CD8-positive, alpha-beta memory T cell (primary cell): ENCODE measurements around the gene ZBTB7B. TPM values are rescaled to one million over a fixed set of nuclear protein-coding genes. Genes with fewer than 3 reads are reported as not detected.

Experiments used
- CTCF ChIA-PET: fragments of 350-600 bp; sonication (Branson Sonifier 250); formaldehyde crosslinking; loops from one replicate; lab custom pipeline; 2021; ENCODE audit warnings: antibody characterized with exemption; lab: Charles Lee
- POLR2A ChIA-PET: fragments of 350-600 bp; sonication (Branson Sonifier 250); formaldehyde crosslinking; loops from one replicate; lab custom pipeline; 2021; ENCODE audit warnings: antibody characterized with exemption; lab: Charles Lee
- DNase-seq, 5 donors: peaks; one replicate each; pipeline versions ENCODE4 v3.0.0 to v3.0.0-alpha.2; 2020 to 2022; ENCODE audit warnings: mixed read lengths in 1 of 5
- H3K27ac ChIP-seq: one replicate; pipeline ENCODE4 v1.7.0; 2013; ENCODE audit warnings: low read depth, mild to moderate bottlenecking, low read length, moderate library complexity
- H3K27me3 ChIP-seq: 2 replicates; pipeline ENCODE4 v1.7.0; 2013; ENCODE audit warnings: low read length, mild to moderate bottlenecking; ENCODE audit not compliant: insufficient read depth, poor library complexity, severe bottlenecking
- H3K36me3 ChIP-seq: 2 replicates; pipeline ENCODE4 v1.7.0; 2013; ENCODE audit warnings: mild to moderate bottlenecking, low read length, moderate library complexity; ENCODE audit not compliant: insufficient read depth
- H3K4me1 ChIP-seq: 2 replicates; pipeline ENCODE4 v1.7.0; 2013; ENCODE audit warnings: mild to moderate bottlenecking, low read length, moderate library complexity; ENCODE audit not compliant: insufficient read depth
- H3K4me3 ChIP-seq: 2 replicates; pipeline ENCODE4 v1.7.0; 2013; ENCODE audit warnings: mild to moderate bottlenecking, low read length
- H3K9me3 ChIP-seq: 2 replicates; pipeline ENCODE4 v1.7.0; 2013; ENCODE audit warnings: mild to moderate bottlenecking, low read length
- H3K27ac Mint-ChIP-seq, 8 donors: one replicate each; pipeline ENCODE4 v1.8.0; 2020 to 2021; ENCODE audit warnings: mixed read lengths in 8 of 8, mild to moderate bottlenecking in 6 of 8, inconsistent platforms in 3 of 8, moderate library complexity in 3 of 8
- H3K27me3 Mint-ChIP-seq, 2 donors: one replicate each; pipeline ENCODE4 v1.8.0; 2020 to 2021; ENCODE audit warnings: mixed read lengths in 2 of 2, mild to moderate bottlenecking in 1 of 2, moderate library complexity in 1 of 2
- H3K36me3 Mint-ChIP-seq, 3 donors: one replicate each; pipeline ENCODE4 v1.8.0; 2020 to 2021; ENCODE audit warnings: mixed read lengths in 3 of 3, inconsistent platforms in 1 of 3, mild to moderate bottlenecking in 1 of 3
- H3K4me1 Mint-ChIP-seq, 3 donors: one replicate each; pipeline ENCODE4 v1.8.0; 2020 to 2021; ENCODE audit warnings: mixed read lengths in 3 of 3, inconsistent platforms in 1 of 3, mild to moderate bottlenecking in 1 of 3
- H3K4me3 Mint-ChIP-seq, 7 donors: one replicate each; pipeline ENCODE4 v1.8.0; 2020 to 2021; ENCODE audit warnings: mixed read lengths in 7 of 7, mild to moderate bottlenecking in 6 of 7, moderate library complexity in 4 of 7, inconsistent platforms in 2 of 7
- H3K9me3 Mint-ChIP-seq, 5 donors: one replicate each; pipeline ENCODE4 v1.8.0; 2020 to 2022; ENCODE audit warnings: mixed read lengths in 5 of 5, mild to moderate bottlenecking in 3 of 5, moderate library complexity in 2 of 5, inconsistent platforms in 1 of 5
- polyA plus RNA-seq: library from polyadenylated mRNA; unstranded; fragments of 300-500 nt; fragmentation: Illumina TruSeq; gene quantifications from one replicate; pipeline ENCODE4 v1.2.3, GENCODE V29; 2021
- total RNA-seq, 2 experiments: library from RNA; stranded (reverse); gene quantifications; one replicate each; pipeline ENCODE4 v1.2.3, GENCODE V29; 2021

ZBTB7B gene
- total and polyA plus RNA-seq, 3 experiments from 2014 or later, result 3.3 to 34.7 (median 33.2) TPM

DNA sequence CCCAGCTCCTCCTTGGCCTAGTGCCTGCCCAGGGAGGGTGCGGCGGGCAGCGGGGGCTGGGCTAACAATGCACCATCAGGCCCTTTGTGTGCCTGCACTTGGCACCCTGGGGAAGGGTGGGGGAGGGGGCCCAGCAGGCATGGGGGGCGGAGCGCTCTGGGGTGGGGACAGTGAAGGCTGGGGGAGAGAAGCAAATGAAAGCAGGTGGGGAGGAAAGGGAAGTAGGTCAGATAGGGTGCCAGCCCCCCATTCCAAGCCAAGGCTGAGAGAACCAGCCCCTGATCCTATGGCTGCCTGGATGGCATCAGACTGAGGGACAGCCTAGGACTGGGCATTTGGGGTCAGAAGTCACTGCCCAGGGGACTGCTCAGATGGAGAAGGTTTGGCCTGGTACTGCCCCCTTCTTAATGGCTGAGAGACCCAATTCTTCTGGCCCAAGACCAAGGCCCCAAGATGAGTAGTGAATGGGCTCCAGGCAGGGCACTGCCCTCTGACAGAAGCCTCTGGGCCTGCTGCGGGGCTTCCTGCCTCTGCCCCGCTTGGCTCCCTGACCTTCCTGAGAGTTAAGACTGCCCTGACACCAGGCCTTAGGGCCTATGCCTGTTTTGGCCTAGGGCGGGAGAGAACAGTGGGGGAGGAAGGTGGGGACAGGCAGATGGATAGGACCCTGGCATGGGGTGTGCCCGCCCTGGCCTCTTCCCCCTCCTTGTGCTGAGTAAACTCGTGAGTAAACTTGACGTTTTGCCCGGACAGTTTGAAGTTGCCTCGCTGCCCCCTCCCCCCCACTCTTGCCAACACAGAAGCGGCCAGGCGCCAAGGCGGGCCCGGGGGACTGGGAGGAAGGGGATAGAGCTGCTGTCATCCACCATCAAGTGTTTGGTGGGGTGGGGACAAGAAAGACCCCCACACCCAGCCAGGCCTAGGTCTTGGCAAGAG, 2.7 kb downstream of the ZBTB7B start:
- no peaks in the 10 kb centered on the region for H3K36me3 ChIP-seq
- CTCF ChIA-PET, result interaction anchor here (1.0 to 13.6 kb wide), 4 partner anchors 9 to 80 kb away, joined by 3 to 207 read pairs (median 20); partner anchors contain the start of gene LENEP

DNA sequence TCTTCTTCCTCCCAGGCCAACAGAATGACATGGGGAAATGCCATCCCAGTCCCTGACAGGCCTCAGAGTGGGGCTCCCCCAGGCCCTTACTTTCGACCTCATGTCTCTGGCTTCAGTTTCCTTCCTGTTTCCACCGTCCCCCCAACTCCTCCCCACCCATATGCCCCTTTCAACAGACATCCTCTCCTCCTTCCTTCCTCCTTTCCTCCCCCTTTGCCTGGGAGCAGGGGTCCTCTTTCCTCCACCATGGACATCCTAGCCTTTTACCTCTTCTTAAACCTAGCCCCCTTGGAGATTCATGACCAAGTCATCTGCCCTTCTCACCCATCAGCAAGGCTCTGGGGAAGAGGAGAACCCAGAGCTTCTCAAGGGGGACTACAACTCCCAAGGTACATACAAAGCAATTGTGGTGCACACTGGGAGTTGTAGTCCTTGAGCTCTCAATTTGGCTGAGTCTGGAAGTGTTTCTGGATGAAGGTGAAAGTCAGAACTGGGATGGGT, 4.0 kb downstream of the ZBTB7B start:
- Mint-ChIP-seq H3K4me1 (peaks cover 54 to 80% (median 58%) of the 10 kb centered on the region in 3 donors), H3K9me3 (no peaks in the 10 kb centered on the region), H3K27me3 (no peaks in the 10 kb centered on the region), H3K27ac (peak overlapping the region; percentile 66 to 97 (median 92)), H3K36me3 (peaks cover 0 to 6% (median 0%) of the 10 kb centered on the region in 3 donors), H3K4me3 (peak overlapping the region; percentile 33 to 71 (median 60))
- no peak overlapping the region for H3K27ac ChIP-seq
- no peak for DNase-seq
- no peak overlapping the region for H3K4me3 ChIP-seq
- H3K36me3 ChIP-seq, result no peaks in the 10 kb centered on the region
- no peaks in the 10 kb centered on the region for H3K27me3 ChIP-seq
- CTCF ChIA-PET, result interaction anchor here (0.6 to 16.7 kb wide), 6 partner anchors 8 to 79 kb away, joined by 3 to 207 read pairs (median 4); partner anchors contain the start of genes CKS1B, LENEP, PMVK and ZBTB7B
- POLR2A ChIA-PET, result interaction anchor here (0.6 to 1.3 kb wide), 5 partner anchors 31 to 398 kb away, joined by 3 to 10 read pairs (median 4); partner anchors contain the start of gene KRTCAP2
- no peaks in the 10 kb centered on the region for H3K9me3 ChIP-seq
- H3K4me1 ChIP-seq, result peaks cover 68% of the 10 kb centered on the region

More for the DNA sequence above, 2.7 kb downstream of the ZBTB7B start:
- H3K36me3 Mint-ChIP-seq, result peaks cover 0 to 6% (median 0%) of the 10 kb centered on the region in 3 donors
- H3K27me3 Mint-ChIP-seq, result no peaks in the 10 kb centered on the region
- peak overlapping the region; percentile 47 to 88 (median 75) for H3K4me3 Mint-ChIP-seq
- Histone ChIP-seq H3K4me3 (peak overlapping the region; percentile 94), H3K27me3 (no peaks in the 10 kb centered on the region), H3K27ac (peak overlapping the region; percentile 87), H3K4me1 (peaks cover 55% of the 10 kb centered on the region), H3K9me3 (no peaks in the 10 kb centered on the region)
- DNase-seq, result peak in 2 of 5 donors; percentile 35 to 63
- POLR2A ChIA-PET, result interaction anchor here (0.6 to 3.3 kb wide), 2 partner anchors 10 to 12 kb away, joined by 4 to 7 read pairs; no protein-coding TSS in a partner anchor
- H3K4me1 Mint-ChIP-seq, result peaks cover 47 to 69% (median 50%) of the 10 kb centered on the region in 3 donors
- no peaks in the 10 kb centered on the region for H3K9me3 Mint-ChIP-seq
- H3K27ac Mint-ChIP-seq, result peak overlapping the region; percentile 65 to 97 (median 92)

DNA sequence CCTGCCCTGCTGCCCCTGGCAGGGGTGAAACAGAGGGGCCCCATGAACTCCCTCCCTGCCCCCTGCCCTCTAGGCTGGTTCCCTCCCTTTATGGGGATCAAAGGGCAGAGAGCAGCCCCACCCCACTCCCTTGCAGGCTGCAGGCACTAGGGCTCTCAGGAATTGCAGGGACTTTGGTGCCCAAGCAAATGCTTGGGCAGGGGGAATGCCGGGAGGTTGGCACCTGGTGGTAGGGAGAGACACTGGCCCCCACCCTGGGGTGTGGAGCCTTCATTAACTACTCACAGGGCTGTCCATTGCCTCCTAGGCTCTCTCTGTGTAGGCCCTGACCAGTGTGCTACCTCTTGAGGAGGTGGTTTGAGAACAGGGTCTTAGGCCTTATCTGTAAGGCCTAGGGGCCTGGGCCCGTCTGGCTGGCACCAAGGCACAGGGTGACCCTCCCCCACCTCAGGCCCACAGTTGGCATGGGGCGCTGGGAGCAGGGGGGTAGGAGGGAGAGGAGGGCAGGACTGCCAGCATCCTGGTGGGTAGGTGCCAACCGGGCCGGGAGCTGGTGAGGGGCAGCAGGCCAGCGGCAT, 4.7 kb downstream of the ZBTB7B start:
- Mint-ChIP-seq H3K36me3 (peaks cover 0 to 6% (median 0%) of the 10 kb centered on the region in 3 donors), H3K9me3 (no peaks in the 10 kb centered on the region), H3K4me1 (peaks cover 57 to 86% (median 63%) of the 10 kb centered on the region in 3 donors), H3K27ac (peak overlapping the region in 3 of 8 donors; percentile 29 to 97 (median 89)), H3K27me3 (no peaks in the 10 kb centered on the region), H3K4me3 (peak overlapping the region in 1 of 7 donors; percentile 61)
- CTCF ChIA-PET, result interaction anchor here (0.8 to 16.7 kb wide), 7 partner anchors 9 to 166 kb away, joined by 3 to 207 read pairs (median 3); partner anchors contain the start of genes CKS1B, KRTCAP2, LENEP and PMVK
- no peaks in the 10 kb centered on the region for H3K9me3 ChIP-seq
- no peak overlapping the region for H3K27ac ChIP-seq
- no peak for DNase-seq
- no peaks in the 10 kb centered on the region for H3K27me3 ChIP-seq
- no peaks in the 10 kb centered on the region for H3K36me3 ChIP-seq
- POLR2A ChIA-PET, result interaction anchor here (0.6 to 1.3 kb wide), 4 partner anchors 34 to 399 kb away, joined by 4 to 10 read pairs (median 4); partner anchors contain the start of gene KRTCAP2
- H3K4me3 ChIP-seq, result no peak overlapping the region
- H3K4me1 ChIP-seq, result peaks cover 75% of the 10 kb centered on the region

DNA sequence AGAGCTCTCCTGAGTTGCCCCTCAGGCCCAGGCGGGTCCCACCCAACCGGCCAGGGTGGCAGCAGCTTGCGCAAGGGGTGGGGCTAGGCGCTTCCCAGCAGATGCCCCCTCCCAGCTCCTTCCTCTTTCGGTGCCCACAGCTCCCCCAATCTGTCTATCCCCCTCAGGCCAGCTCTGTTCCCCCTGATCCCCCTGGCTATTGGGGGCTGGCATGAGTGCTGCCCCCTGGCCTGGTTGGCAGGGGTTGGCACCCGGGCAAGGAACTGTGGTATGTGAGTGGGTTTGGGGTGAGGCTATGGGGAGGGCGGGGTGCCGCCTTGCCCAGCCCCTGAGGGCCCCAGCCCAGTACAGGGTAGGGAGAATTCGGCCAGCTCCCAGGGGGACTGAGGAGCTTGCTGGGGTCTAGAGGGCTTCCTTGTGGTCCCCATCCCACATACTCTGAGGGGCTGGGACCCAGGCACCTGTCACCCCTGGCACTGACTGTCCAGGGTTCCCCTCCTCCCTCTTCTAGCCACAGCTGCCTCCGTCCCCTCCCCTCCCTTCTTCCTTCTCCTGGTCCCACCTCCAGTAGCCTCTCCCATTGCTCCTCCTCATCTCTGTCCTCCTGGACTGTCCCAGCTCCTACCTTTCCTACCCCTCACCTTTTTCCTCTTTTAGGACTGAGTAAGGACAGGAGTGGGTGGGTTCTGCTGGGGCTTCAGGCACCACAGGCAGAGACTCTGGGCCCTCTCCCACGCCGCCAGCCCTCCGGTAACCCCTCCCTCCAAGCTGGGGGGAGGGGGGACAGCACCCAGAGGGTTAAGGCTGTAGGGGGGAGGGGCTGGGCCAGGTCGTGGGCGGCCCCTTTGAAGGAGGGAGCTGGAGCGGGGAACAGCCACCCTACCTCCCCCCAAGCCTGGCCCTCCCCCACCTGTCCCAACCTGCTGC, 5.7 kb downstream of the ZBTB7B start:
- peak overlapping the region; percentile 79 for H3K4me3 ChIP-seq
- ChIA-PET CTCF (interaction anchor here (0.7 to 16.7 kb wide), 6 partner anchors 8 to 165 kb away, joined by 3 to 207 read pairs (median 4); partner anchors contain the start of genes KRTCAP2, LENEP and ZBTB7B), POLR2A (no interaction called here)
- no peak for DNase-seq
- H3K27me3 Mint-ChIP-seq, result no peaks in the 10 kb centered on the region
- peaks cover 85% of the 10 kb centered on the region for H3K4me1 ChIP-seq
- no peaks in the 10 kb centered on the region for H3K9me3 ChIP-seq
- peak overlapping the region in 5 of 8 donors; percentile 68 to 95 (median 78) for H3K27ac Mint-ChIP-seq
- H3K27ac ChIP-seq, result no peak overlapping the region
- H3K36me3 Mint-ChIP-seq, result peaks cover 0 to 3% (median 0%) of the 10 kb centered on the region in 3 donors
- H3K4me3 Mint-ChIP-seq, result peak overlapping the region in 1 of 7 donors; percentile 67
- H3K27me3 ChIP-seq, result no peaks in the 10 kb centered on the region
- H3K4me1 Mint-ChIP-seq, result peaks cover 66 to 95% (median 73%) of the 10 kb centered on the region in 3 donors
- no peaks in the 10 kb centered on the region for H3K9me3 Mint-ChIP-seq
- no peaks in the 10 kb centered on the region for H3K36me3 ChIP-seq

DNA sequence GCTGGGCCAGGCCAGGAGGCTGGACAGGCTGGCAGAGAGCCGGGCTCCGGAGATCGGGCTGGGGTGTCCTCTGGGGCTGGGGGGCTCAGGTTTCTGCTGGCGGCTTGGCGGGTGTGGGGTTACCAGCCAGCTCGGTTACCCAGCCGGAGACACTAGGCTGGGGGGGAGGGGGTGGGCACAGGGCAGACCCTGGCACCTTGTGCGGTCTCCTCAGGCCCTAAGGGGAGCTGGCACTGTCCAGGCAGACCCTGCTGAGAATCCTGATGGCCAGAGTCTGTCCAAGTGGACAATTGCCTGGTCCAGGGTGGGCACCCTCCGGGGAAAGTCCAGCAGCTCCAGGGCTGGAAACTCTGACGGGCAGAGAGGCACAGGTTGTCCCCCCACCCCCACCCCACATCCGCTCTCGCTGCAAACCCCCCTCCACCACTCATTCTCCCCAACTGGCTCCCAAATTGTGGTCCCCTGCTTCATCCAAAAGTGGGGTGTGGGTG, 6.7 kb downstream of the ZBTB7B start:
- Mint-ChIP-seq H3K4me3 (peak overlapping the region in 6 of 7 donors; percentile 64 to 71 (median 67)), H3K9me3 (no peaks in the 10 kb centered on the region), H3K4me1 (peaks cover 66 to 96% (median 76%) of the 10 kb centered on the region in 3 donors), H3K27me3 (no peaks in the 10 kb centered on the region), H3K36me3 (peaks cover 0 to 2% (median 0%) of the 10 kb centered on the region in 3 donors), H3K27ac (peak overlapping the region; percentile 13 to 95 (median 78))
- Histone ChIP-seq H3K4me1 (peaks cover 90% of the 10 kb centered on the region), H3K9me3 (no peaks in the 10 kb centered on the region), H3K27ac (no peak overlapping the region), H3K36me3 (peaks cover 3% of the 10 kb centered on the region), H3K27me3 (no peaks in the 10 kb centered on the region), H3K4me3 (peak overlapping the region; percentile 79)
- DNase-seq, result no peak
- POLR2A ChIA-PET, result no interaction called here
- CTCF ChIA-PET, result interaction anchor here (2.7 to 16.7 kb wide), 3 partner anchors 7 to 27 kb away, joined by 8 to 207 read pairs (median 36); partner anchors contain the start of genes FLAD1, LENEP and ZBTB7B

DNA sequence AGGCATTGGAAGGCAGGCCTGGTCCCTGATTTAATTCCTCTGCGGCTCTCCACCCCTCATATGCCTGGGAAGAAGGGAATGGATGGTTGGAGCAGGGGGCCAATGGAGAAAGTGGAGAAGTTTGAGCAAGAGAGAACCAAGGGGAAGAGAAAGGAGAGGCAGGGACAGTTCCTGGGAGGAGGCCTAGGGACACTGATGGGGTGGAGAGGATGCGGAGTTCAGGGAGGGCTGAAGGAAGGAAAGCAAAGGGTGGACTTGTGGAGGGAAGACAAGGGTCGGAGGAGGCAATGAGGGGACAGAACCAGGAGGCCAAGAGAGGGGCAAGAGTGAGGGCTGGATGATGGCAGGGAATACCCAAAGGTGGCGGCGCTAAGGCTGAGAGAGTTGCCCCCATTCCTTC, 7.1 kb downstream of the ZBTB7B start:
- Mint-ChIP-seq H3K27ac (peak overlapping the region; percentile 13 to 98 (median 76)), H3K9me3 (no peaks in the 10 kb centered on the region), H3K27me3 (no peaks in the 10 kb centered on the region), H3K36me3 (peaks cover 0 to 5% (median 0%) of the 10 kb centered on the region in 3 donors), H3K4me1 (peaks cover 65 to 95% (median 74%) of the 10 kb centered on the region in 3 donors), H3K4me3 (peak overlapping the region in 6 of 7 donors; percentile 64 to 85 (median 69))
- H3K4me3 ChIP-seq, result peak overlapping the region; percentile 79
- H3K9me3 ChIP-seq, result no peaks in the 10 kb centered on the region
- ChIA-PET CTCF (interaction anchor here (1.0 to 16.7 kb wide), 4 partner anchors 7 to 103 kb away, joined by 4 to 207 read pairs (median 22); partner anchors contain the start of genes FLAD1, LENEP and ZBTB7B), POLR2A (no interaction called here)
- H3K27ac ChIP-seq, result no peak overlapping the region
- peaks cover 90% of the 10 kb centered on the region for H3K4me1 ChIP-seq
- no peaks in the 10 kb centered on the region for H3K27me3 ChIP-seq
- DNase-seq, result no peak
- peaks cover 8% of the 10 kb centered on the region for H3K36me3 ChIP-seq
